GM04503 (cell line): Measurements from ENCODE around the gene PES1.
"Not testable (repeated sequence)": the region's sequence is repeated elsewhere in the genome, so short reads cannot be mapped to it uniquely, and the experiment has no call there.

Experiments
- DNase-seq: peaks from one replicate; pipeline ENCODE4 v3.0.0-alpha.2; 2012; ENCODE audit warnings: low read depth

PES1 gene

DNA sequence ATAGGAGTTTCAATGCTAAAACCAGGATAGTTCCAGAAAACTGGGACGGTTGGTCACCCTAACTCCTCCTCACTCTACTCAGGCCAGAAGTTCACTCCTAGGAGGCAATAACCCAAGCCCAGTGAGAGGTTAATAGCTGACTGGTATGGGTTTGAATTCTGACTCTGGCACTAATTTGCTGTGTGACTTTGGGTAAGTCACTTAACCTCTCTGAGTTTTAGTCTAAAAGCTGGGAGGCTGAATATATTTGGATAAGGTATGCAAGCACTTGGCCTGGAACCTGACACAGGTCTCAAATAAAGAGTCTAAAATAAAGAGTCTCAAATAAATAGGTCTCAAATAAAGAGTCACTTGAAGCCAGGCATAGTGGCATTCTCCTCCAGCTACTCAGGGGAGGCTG, 39.0 kb downstream of the PES1 start:
- no peak for DNase-seq

DNA sequence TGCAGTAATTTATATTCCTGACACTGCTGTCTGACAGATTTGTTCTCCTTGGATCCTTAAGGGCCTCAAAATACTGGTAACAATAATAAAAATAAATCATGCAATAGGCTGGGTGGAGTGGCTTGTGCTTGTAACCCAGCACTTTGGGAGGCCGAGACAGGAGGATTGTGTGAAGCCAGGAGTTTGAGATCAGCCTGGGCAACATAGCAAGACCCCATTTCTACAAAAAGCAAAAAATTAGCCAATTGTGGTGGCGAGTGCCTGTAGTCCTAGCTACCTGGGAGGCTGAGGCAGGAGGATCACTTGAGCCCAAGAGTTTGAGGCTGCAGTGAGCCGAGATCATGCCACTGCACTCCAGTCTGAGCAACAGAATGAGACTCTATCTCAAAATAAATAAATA, 39.9 kb downstream of the PES1 start:
- not testable (repeated sequence) for DNase-seq

DNA sequence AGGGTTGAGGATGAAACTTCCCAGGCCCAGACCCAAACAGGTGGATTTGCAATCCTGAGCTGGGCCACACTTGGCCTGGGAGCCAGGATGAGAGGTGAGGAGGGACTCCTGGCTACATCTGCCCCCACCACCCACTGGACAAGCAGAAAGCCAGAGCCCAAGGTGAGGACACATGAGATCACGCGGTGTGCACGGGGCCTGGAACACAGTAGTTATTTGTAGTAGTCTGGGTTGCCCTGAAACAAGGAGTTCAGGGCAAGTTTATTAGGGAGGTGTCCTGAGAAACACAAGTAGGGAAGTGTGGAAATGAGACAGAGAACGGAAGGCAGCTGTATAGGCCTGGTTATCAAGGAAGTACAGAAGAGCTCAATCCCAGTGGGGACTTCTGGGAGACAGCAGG, 44.5 kb downstream of the PES1 start:
- DNase-seq, result no peak

DNA sequence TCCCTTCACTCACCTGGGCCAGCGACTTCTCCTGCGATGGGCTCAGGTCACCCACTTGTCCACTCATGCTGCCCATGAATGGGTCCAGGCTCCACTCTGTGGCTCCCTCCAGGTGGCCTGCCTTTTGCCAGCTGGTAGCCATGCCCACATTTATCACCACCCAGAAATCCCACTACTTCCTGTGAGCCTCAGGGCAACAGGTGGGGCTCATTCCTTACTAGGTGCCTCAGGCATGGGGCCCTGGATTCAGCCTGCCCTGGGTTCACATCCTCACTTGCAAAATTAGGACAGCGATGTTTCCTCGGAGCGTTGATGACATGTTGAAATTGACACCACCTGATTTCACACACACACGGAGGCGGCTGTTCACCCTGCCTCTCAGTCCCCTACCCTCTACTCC, 45.1 kb downstream of the PES1 start, which contains the start of gene SEC14L6:
Gene SEC14L6 (minus strand): TSS at position 126 of the 400 bp plus-strand sequence. CDS start 59 bp downstream, at position 67.
- no peak for DNase-seq

DNA sequence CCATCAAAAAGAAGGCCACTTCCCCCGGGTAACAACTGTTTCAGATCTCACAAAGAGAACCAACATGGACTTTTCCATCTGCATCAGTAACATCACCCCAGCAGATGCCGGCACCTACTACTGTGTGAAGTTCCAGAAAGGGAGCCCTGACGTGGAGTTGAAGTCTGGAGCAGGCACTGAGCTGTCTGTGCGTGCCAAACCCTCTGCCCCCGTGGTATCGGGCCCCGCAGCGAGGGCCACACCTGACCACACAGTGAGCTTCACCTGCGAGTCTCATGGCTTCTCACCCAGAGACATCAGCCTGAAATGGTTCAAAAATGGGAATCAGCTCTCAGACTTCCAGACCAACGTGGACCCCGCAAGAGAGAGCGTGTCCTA, 48.9 kb downstream of the PES1 start:
- DNase-seq, result no peak

DNA sequence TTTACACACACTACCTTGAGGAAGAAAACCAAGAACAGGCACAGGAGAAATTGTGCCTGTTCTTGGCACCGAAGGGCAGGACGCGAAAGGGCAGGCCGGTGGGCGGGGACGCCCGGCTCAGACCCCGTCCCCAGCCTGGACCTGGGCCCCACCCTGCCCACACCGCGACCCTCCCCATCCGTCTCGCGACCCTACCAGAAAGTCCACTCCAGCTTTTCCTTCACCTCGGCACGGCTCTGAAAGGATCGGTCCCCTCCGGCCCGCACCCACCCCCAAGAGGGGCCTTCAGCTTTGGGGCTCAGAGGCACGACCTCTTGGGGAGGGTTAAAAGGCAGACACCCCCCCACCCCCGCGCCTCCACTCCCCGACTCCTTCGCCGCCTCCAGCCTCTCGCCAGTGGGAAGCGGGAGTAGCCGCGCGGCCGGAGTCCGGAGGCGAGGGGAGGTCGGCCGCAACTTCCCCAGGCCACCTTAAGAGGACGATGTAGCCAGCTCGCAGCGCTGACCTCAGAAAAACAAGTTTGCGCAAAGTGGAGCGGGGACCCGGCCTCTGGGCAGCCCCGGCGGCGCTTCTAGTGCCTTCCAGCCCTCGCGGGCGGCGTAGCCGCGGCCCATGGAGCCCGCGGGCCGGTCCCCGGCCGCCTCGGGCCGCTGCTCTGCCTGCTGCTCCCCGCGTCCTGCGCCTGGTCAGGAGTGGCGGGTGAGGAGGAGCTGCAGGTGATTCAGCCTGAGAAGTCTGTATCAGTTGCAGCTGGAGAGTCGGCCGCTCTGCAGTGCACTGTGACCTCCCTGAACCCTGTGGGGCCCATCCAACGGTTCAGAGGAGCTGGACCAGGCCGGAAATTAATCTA, 49.5 kb downstream of the PES1 start:
- DNase-seq, result no peak

DNA sequence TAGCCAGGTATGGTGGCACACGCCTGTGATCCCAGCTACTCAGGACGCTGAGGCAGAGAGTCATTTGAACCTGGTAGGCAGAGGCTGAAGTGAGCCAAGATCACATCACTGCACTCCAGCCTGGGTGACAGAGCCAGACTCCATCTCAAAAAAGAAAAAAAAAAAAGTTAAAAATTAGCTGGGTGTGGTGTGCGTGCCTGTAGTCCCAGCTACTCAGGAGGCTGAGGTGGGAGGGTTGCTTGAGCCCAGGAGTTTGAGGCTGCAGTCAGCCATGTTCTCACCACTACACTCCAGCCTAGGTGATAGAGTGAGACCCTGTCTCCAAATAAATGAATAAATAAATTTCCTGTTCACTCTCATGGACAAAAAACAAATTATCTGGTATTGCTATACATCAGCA, 50.2 kb downstream of the PES1 start:
- not testable (repeated sequence) for DNase-seq

DNA sequence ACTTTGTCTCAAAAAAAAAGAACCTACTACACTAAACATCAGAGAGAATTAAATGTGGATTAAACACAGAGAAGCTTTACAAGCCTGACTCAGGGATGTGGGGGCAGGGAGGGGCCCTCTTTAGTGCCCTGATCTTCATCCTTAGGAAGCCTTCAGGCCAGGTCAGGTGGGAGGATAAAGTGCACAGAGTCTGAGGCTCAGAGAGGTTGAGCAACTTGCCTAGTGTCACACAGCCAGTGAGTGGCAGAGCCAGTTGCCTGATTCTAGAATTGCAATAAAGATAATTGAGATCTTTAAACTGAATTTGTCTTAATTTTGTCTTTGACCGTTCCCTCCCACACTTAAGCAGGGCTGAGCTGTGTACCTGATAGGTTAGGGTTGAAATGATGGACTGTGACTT, 52.3 kb downstream of the PES1 start:
- no peak for DNase-seq

DNA sequence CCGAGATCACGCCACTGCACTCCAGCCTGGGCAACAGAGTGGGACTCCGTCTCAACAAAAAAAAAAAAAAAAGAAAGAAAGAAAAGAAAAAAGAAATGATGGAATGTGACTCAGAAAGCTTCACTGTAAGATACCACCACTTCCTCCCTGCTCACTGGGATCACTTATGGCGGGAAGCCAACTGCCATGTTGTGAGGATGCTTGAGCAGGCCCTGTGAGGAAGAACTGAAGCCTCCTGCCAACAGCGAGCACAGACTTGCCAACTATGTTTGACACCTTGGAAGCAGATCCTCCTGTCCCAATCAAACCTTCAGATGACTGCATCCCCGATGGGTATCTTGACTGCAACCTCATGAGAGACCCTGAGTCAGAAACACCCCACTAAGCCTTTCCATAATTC, 53.4 kb downstream of the PES1 start:
- DNase-seq, result no peak

DNA sequence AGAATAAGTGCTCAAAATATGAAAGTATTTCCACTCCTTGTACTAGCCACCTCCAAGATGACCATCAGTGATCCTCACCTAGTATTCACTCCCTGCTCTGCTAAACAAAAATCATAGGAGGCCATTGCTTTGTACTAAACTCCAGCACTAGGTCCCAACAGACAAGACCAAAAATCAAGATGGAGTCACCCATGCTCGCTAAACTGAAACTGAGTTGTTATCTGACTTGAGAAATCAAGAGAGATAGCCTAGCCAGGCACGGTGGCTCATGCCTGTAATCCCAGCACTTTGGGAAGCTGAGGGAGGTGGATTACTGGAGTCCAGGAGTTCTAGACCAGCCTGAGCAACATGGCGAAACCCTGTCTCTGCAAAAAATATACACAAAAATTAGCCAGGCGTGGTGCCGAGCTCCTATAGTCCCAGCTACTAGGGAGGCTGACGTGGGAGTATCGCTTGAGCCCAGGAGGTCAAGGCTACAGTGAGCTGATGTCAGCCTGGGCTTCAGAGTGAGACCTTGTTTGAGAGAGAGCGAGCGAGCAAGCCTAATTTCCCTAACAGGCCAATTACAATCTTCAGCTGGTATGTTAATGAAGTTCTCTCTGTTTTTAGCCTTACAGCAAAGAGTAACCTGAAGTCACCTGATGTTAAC, 54.5 kb downstream of the PES1 start:
- no peak for DNase-seq

DNA sequence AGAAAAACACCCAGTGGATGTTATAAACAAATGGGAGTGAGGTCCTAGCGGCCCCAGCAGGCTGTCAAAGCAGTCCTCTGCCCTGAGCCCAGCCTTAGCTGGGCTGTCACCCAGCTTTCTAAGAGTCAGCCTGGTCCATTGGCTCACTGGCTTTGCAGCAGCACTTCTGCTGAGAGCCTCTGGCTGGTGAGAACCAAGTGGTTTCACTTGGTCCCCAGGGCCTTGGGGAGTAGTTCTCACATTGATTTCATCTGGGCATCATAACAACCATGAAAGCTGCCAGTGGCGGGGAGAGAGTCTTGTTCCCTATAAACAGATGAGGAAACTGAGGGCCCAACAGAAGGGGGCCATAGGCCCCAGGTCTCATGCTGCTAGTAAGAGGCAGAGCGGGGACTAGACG, 56.5 kb downstream of the PES1 start:
- DNase-seq, result no peak

DNA sequence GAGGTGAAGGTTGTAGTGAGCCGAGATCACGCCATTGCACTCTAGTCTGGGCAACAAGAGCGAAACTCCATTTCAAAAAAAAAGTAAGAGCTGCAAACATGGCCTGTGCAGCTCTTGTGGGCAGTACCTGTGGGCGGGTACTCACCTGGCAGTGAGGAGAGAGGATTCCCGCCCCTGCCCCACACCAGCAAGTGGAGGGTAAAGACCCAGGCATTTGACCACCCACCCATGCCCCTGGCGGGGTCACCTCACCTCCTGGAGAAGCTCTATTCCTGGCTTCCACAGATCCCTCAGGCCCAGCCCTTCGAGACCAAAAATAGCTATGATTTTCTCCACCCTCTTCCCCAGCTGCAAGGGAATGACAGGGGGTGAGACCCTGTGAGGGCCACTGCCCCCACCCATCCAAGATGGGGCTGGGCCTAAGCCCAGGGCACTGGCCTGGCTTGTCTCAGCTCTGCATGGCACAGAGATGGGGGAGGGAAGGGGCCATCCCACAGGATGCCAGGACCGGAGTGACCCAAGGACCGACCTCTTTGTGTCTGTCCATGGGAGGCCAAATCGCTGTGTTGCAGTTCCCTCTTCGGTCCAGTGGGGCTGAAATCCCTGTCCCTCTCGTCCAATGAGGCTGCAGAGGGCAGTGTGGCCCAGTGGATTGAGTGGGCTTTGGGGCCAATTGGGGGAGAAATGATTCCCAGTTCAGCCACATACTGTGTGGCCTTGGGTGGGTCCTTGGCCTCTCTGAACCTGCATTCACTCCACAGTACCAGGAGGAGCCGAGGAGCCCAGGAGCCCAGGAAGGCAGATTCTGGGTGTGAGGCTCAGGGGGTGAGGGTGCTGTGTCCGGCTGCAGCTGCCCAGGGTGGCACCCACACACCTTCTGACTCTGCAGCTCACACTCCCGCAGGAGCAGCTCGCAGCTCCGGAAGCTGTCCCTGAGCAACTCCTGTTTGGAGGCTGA, 59.8 kb downstream of the PES1 start:
- DNase-seq, result no peak

DNA sequence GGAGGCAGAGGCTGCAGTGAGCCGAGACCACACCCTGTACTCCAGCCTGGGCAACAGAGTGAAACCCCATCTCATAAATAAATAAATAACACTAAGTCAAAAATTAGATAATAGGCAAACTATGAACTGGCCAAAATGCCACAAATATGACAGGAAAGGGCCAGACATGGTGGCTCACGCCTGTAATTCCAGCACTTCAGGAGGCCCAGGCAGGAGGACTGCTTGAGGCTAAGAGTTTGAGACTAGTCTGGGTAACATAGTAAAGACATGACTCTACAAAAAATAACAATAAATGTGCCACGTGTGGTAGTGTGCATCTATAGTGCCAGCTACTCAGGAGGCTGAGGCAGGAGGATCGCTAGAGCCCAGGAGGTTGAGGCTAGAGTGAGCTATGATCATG, 65.1 kb downstream of the PES1 start:
- DNase-seq, result no peak
